Stimulated activated CD4-positive, alpha-beta T cell treated with anti-CD3 and anti-CD28 coated beads, Interleukin-15, amount 100 ng/mL, for 24 hours (primary cell): ENCODE results near the gene DHRSX.
"Not testable (repeated sequence)": the region's sequence is repeated elsewhere in the genome, so short reads cannot be mapped to it uniquely, and the experiment has no call there.

Experiments
- DNase-seq: peaks from one replicate; pipeline ENCODE4 v3.0.0-alpha.2; 2020

Gene DHRSX

DNA sequence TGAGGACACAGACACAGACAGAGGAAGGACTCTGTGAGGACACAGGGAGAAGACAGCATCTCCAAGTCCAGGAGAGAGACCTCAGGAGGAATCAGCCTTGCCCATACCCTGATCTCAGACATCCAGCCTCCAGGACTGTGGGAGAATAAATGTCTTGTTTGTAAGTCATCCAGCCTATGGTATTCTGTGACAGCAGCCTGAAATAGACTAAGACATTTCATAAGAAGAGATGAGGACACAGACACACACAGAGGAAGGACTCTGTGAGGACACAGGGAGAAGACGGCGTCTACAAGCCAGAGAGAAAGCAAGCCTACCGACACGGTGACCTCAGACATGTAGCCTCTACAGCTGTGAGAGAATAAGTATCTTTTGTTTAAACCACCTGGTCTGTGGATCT lies 112.1 kb downstream of the DHRSX start:
- no peak for DNase-seq

DNA sequence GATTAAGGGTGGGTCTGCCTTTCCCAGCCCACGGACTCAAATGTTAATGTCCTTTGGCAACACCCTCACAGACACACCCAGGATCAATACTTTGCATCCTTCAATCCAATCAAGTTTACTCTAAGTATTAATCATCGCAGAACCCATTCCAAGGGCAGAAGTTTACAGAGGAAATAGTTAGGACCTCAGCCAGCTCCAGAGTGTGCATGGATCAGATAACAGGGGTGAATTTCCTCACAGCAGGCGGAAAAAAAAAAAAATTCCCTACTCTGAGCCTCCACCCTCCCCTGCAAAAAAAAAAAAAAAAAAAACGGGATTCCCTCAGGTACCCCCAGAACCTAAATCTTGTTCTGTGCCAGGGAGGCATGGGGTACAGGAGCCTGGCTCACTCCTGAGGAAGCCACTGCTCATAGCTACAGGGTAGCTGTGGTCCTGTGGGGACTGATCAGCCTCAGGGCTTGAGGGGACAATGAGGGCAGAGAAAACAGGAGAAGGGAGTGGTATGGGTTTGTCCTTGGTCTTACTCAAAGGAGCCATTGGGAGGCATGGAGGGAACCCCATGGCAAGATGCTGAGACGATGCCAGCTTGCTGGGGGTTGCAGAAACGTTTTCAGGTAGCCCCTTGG lies 113.0 kb downstream of the DHRSX start:
- DNase-seq, result no peak

DNA sequence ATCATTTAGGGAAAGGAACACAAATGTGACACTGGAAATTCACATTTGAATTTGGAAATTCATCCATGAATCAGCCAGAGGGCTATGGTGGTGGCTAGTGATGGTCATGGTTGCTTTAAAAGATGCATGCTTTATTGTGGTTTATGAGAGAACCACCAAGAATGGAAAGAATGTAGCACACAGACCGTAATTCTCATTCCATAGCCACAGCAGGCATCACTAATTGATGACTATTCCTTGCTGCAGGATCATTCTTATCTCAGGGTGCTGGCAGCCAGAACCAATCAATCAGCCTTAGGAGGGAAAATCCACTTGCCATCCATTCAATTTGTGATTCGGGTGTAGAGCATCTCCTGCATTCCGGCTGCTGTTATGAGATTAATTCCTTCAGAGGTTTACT lies 115.6 kb downstream of the DHRSX start:
- no peak for DNase-seq

DNA sequence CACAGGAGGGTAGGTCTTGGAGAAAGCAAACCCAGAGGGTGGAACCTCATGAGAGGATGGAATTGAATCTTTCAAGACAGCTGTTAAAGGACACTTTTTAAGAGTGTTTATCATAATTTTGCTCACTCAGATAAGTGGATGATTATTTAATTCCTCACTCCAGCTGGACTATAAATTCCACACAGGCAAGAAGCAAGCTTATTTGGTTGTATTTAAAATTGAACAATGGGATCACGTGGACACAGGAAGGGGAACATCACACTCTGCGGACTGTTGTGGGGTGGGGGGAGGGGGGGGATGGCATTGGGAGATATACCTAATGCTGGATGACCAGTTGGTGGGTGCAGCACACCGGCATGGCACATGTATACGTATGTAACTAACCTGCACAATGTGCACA lies 116.3 kb downstream of the DHRSX start:
- DNase-seq, result no peak

DNA sequence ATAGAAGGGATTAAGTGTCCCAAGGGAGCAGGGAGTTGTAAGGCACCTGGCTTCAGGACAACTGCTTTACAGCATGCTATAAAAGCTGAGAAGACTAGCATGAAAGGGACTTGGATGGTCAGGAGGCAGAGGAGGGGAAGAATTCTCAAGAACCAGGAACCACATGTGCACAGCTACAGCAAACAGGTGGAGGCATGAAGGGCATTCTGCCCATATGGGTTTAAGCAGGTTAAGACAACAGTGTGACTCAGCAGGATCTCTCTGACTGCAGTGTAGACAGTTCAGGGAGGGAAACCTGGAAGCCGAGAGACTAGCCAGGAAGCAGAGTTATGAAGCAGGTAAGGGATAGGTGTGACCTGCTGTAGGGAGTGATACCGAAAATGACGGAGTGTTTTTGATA lies 117.0 kb downstream of the DHRSX start:
- no peak for DNase-seq

DNA sequence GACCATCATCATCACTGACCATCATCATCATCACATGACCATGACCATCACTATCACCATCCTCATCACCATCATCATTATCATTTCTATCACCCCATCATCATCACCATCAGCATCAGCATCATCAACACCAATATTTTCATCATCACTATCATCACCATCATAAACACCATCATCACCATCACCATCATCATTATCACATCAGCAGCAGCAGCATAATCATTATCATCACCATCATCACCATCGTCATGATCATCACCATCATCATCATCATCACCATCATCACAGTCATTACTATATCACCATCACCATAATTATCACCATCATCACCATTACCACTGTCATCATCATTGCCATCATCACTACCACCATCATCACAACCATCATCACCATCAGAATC lies 117.6 kb downstream of the DHRSX start:
- no peak for DNase-seq

GRCh38 chrX:2382433-2383048 lies 118.2 kb downstream of the DHRSX start:
- not testable (repeated sequence) for DNase-seq

DNA sequence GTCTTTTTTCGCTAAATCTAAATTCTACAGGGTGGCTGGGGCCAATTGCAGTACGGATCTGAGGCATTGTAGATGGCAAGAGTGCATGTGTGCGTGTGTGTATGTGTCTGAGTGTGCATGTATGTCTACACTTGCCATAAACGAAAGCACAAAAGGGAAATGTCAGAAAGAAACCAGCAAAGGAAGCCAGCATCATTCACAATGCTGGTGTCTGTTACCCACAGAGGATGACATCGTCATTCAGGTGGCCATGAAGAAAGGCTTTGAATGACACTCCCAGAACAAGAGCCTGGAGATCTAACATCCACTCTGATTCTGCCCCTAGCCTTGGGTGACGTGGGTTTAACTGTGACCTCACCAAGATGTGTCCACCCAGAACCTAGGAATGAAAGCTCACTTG lies 124.6 kb downstream of the DHRSX start:
- DNase-seq, result no peak

- no peak for DNase-seq
Observed at GRCh38 chrX:2374086-2374485, 126.7 kb downstream of the DHRSX start.

GRCh38 chrX:2373615-2374014 lies 127.2 kb downstream of the DHRSX start:
- no peak for DNase-seq

GRCh38 chrX:2371026-2371711 lies 129.6 kb downstream of the DHRSX start:
- no peak for DNase-seq

- DNase-seq, result no peak
Observed at GRCh38 chrX:2370456-2370855, 130.3 kb downstream of the DHRSX start.

GRCh38 chrX:2369206-2369605 lies 131.6 kb downstream of the DHRSX start:
- no peak for DNase-seq

DNA sequence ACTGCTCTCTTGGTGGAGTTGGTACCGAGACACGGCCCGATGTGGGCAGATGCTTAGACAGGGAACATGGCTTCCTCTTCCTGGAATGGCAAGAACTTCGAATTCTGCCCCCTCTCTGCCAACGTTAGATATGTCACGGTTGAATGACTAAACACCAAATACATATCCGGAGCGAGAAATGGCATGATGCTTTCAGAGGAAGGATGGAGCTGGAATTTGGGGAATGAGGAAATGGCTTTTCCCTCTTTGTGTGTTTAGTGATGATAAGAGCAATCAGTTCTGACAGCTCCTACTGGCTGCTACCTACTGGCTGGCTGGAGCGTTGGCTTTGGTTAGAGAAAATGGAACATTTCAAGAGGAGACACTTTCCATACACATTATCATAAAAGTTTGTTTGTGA lies 140.0 kb downstream of the DHRSX start:
- DNase-seq, result no peak

GRCh38 chrX:2359522-2359921 lies 141.3 kb downstream of the DHRSX start:
- not testable (repeated sequence) for DNase-seq

DNA sequence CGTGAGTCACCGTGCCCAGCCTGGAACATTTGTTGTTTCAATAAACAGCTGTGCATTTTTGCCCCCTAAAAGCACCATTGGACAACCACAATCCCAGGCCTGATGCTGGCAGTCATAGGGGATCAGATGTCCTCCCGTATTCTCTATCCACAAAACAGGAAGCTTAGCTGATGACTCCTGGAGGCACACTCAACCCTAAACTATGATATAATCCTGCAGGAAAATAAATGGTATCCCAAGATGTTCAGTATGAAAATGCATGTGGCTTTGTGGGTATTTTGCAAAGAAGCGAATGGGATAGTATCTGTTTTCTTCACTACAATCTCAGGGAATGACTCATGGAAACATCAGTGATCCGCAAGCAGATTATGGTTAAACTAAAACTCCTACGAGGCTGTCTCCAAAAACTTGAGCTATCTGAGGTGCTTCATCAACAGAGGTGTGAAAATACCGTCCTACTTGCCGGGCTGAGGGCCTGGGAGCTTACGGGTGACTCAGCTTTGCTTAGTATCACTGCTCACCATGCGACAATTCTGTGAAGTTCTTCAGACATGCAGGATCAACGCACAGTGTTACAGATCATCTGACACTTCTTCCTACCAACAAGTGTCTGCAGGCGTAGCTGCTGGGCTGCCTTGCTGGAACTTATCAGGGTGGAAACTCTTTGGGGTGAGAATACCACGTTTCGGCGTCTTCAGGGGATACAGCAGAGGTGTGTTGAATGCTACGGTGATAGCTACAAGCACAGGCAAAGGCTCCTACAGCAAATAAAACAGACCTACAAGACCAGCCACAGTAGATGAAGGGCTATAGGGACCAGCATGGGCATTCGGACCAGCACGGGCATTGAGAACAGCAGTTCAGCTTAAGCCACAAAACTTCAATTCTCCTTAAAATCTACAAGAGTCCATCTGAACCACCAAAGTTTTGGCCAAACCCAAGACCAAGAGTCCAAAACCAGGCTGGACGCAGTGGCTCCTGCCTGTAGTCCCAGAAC lies 148.5 kb downstream of the DHRSX start:
- DNase-seq, result peak; percentile 14

DNA sequence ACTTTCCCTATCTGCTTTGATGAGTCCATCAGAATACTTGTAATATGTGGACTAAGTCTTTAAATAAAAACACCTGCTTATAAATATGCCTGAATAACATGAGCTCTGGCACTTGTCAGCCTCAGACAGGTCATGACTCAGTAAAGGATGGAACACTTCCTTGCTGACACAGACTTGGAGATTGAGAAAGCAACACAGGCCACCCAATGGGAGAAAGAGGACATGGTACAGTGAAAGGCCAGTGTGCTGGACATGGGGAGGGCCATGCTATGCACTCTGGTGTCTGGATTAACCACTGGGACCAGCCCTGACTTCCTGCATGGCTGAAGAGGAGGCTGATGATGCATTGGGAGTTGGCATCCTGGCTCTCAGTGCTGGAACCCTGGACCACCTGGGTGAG lies 149.5 kb downstream of the DHRSX start:
- DNase-seq, result no peak

GRCh38 chrX:2350703-2351102 lies 150.1 kb downstream of the DHRSX start:
- not testable (repeated sequence) for DNase-seq

GRCh38 chrX:2350036-2350435 lies 150.7 kb downstream of the DHRSX start:
- not testable (repeated sequence) for DNase-seq

GRCh38 chrX:2348211-2348610 lies 152.6 kb downstream of the DHRSX start:
- no peak for DNase-seq

- no peak for DNase-seq
Observed at GRCh38 chrX:2346158-2346557, 154.6 kb downstream of the DHRSX start.

GRCh38 chrX:2345562-2345961 lies 155.2 kb downstream of the DHRSX start:
- no peak for DNase-seq

DNA sequence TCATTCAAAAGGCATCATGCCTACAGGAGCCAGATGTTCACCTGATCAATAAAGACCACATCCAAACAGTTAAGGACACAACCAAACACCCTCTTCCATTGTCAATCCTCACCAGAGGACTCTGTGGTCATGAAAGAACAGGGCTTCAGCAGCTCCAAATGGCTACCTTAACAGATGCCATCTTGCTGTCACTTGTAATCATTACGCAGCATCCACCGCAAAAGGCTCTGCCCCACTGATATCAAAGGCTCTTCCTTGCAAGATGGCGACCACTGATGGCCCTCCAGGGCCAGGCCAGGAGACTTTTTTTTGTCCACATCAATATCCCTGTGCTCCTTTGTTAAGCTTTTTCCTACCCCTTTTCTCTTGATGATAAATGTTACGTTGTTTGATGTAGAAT lies 157.4 kb downstream of the DHRSX start:
- no peak for DNase-seq
